ENCODE data around the gene PHB1. TPM values are rescaled to one million over a fixed set of nuclear protein-coding genes. Genes with fewer than 3 reads are reported as not detected.

Gene PHB1
- polyA plus RNA-seq, 1 donor (not counting 4 experiments of a cell fraction or from before 2014, with no cell fraction given) = 395 TPM

GRCh38 chr17:49439305-49439672 lies 24.6 kb upstream of the PHB1 start:
- TF ChIP-seq CTCF (optimal IDR thresholded peaks at IDR 0.05 in 1 of 3, IDR thresholded peaks at IDR 0.05 in 1 of 3, conservative IDR thresholded peaks at IDR 0.05 in 1 of 3; ENCODE audit: extremely low read depth in 1 of 3, insufficient read depth in 2 of 3, low read length in 3 of 3) (no peak), EZH2 (IDR thresholded peaks at IDR 0.05; ENCODE audit: low read length) (no peak)
- H3K9me1 ChIP-seq (ENCODE audit: control insufficient read depth, extremely low read depth, insufficient read depth, low read length) = no peaks in the 10 kb centered on the region
- H3K9me3 ChIP-seq (ENCODE audit: control insufficient read depth, low read depth, low read length) = no peaks in the 10 kb centered on the region
- H3K4me3 ChIP-seq (ENCODE audit: control insufficient read depth in 2 of 3, extremely low read depth in 1 of 3, insufficient read depth in 2 of 3, low read depth in 1 of 3, low read length in 3 of 3) = no peak overlapping the region
- H3K4me1 ChIP-seq (ENCODE audit: control insufficient read depth, extremely low read depth, insufficient read depth, low read length) = peaks cover 5% of the 10 kb centered on the region
- no peak overlapping the region for H3K4me2 ChIP-seq (ENCODE audit: control insufficient read depth, extremely low read depth, insufficient read depth, low read depth, low read length)
- H3K9ac ChIP-seq (ENCODE audit: control insufficient read depth, extremely low read depth, insufficient read depth, low read length) = no peak overlapping the region
- no peak for DNase-seq (ENCODE audit: low read depth, low spot score)
- no peaks in the 10 kb centered on the region for H3K79me2 ChIP-seq (ENCODE audit: control insufficient read depth, insufficient read depth, low read length)
- H3K36me3 ChIP-seq (ENCODE audit: control insufficient read depth in 2 of 2, extremely low read depth in 1 of 2, insufficient read depth in 2 of 2, low read length in 2 of 2) = no peaks in the 10 kb centered on the region
- H2AFZ ChIP-seq (ENCODE audit: control insufficient read depth, low read length) = no peak overlapping the region
- dilution Hi-C loops (cut with MboI; ENCODE audit: extremely low pct_ligation_motif_present, low sequenced_read_pairs) = loop anchor here (5.0 kb wide), 1 partner anchor 63 kb away; no protein-coding TSS in a partner anchor
- FAIRE-seq = no peak
- no peaks in the 10 kb centered on the region for H4K20me1 ChIP-seq (ENCODE audit: control insufficient read depth, extremely low read depth, insufficient read depth, low read length)
- no peak overlapping the region for H3K27ac ChIP-seq (ENCODE audit: control insufficient read depth, insufficient read depth, low read length)
- peaks cover 64% of the 10 kb centered on the region for H3K27me3 ChIP-seq (ENCODE audit: control insufficient read depth, extremely low read depth, insufficient read depth, low read length)

GRCh38 chr17:49438436-49439278 lies 24.0 kb upstream of the PHB1 start:
- DNase-seq (ENCODE audit: low read depth, low spot score) (no peak), FAIRE-seq (no peak)
- Histone ChIP-seq H3K27me3 (ENCODE audit: control insufficient read depth, extremely low read depth, insufficient read depth, low read length) (peaks cover 61% of the 10 kb centered on the region), H3K36me3 (ENCODE audit: control insufficient read depth in 2 of 2, extremely low read depth in 1 of 2, insufficient read depth in 2 of 2, low read length in 2 of 2) (no peaks in the 10 kb centered on the region), H3K4me1 (ENCODE audit: control insufficient read depth, extremely low read depth, insufficient read depth, low read length) (peaks cover 3% of the 10 kb centered on the region), H3K27ac (ENCODE audit: control insufficient read depth, insufficient read depth, low read length) (no peak overlapping the region), H3K9me1 (ENCODE audit: control insufficient read depth, extremely low read depth, insufficient read depth, low read length) (no peaks in the 10 kb centered on the region), H3K4me2 (ENCODE audit: control insufficient read depth, extremely low read depth, insufficient read depth, low read depth, low read length) (no peak overlapping the region), H3K9ac (ENCODE audit: control insufficient read depth, extremely low read depth, insufficient read depth, low read length) (no peak overlapping the region), H4K20me1 (ENCODE audit: control insufficient read depth, extremely low read depth, insufficient read depth, low read length) (no peaks in the 10 kb centered on the region), H3K9me3 (ENCODE audit: control insufficient read depth, low read depth, low read length) (no peaks in the 10 kb centered on the region), H3K4me3 (ENCODE audit: control insufficient read depth in 2 of 3, extremely low read depth in 1 of 3, insufficient read depth in 2 of 3, low read depth in 1 of 3, low read length in 3 of 3) (no peak overlapping the region), H2AFZ (ENCODE audit: control insufficient read depth, low read length) (no peak overlapping the region), H3K79me2 (ENCODE audit: control insufficient read depth, insufficient read depth, low read length) (no peaks in the 10 kb centered on the region)
- TF ChIP-seq CTCF (optimal IDR thresholded peaks at IDR 0.05 in 1 of 3, IDR thresholded peaks at IDR 0.05 in 1 of 3, conservative IDR thresholded peaks at IDR 0.05 in 1 of 3; ENCODE audit: extremely low read depth in 1 of 3, insufficient read depth in 2 of 3, low read length in 3 of 3) = no peak
- dilution Hi-C loops (cut with MboI; ENCODE audit: extremely low pct_ligation_motif_present, low sequenced_read_pairs) = loop anchor here (5.0 kb wide), 1 partner anchor 64 kb away; no protein-coding TSS in a partner anchor

Measured in keratinocyte (primary cell).